Activated CD8-positive, alpha-beta memory T cell treated with anti-CD3 and anti-CD28 coated beads, Interleukin-2, amount 50 U/mL, for 24 hours (primary cell): ENCODE data around the gene EPOP.

Source experiments
- DNase-seq: peaks from one replicate; pipeline ENCODE4 v3.0.0-alpha.2; 2020; ENCODE audit errors: extremely low read depth

EPOP gene

GRCh38 chr17:38674014-38674748, 576 bp downstream of the EPOP start:
- no peak for DNase-seq

- DNase-seq, result no peak
Measured at GRCh38 chr17:38673707-38674013, 1.1 kb downstream of the EPOP start.

DNA sequence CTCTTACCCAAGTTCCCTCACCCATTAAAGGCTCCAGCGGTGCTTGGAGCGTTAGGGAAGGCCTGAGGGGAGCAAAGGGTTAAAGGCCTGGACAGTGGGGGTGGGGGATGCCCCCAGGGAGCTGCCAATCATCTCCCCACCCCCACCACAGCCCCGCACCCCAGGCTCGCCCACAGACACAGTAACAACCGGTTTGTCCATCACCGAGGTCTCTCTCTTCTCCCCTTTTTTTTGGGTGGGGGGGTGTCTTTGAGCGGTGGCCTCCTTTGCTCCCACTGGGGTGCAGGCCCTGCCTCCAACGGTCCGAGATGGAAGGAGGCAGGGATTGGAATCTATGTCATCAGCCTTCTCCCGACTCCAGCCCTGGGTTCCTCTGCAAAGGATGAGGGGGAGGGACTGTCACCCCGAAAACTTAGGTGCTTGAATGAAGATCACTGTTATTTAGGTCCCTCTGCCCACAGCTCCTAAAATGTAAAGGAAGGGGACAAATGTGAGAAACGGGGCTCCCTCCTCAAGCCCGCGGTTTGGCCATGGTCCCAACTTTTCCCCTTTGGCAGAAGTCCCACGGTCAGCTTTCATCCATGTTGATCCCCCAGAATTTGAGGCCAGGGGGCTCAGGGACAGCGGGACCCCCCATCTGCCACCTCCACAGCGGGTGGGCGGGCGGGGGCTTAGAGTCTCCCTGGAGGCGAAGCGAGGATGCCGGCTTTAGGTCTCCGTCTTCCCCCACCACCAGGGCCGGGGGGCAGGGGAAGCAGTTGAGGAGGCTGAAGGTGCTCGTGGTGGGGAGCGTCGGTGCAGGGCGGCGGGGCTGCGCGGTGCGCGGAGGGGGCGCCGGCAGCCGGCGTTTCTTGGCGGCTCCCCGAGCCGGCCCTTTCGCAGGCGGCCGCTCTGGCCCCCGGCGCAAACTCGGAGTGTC, 1.7 kb downstream of the EPOP start:
- DNase-seq, result no peak

GRCh38 chr17:38671939-38672720, 2.6 kb downstream of the EPOP start:
- no peak for DNase-seq

- DNase-seq, result no peak
Measured at GRCh38 chr17:38669520-38669919, 5.2 kb downstream of the EPOP start.

DNA sequence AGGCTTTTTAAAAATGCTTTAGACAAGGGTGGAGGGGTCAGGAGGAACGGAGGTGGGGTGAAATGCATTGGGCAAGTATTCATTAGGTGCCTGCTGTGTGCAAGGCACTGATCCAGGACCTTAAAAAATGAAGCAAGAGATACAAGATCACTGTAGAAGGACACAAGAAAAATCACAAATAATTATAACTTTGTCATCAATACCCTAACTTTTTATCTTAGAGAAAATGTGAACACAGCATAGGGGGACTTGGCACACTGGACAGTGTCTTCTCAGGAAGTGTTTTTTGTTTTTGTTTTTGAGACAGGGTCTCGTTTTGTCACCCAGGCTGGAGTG, 7.0 kb downstream of the EPOP start:
- no peak for DNase-seq

- no peak for DNase-seq
Measured at GRCh38 chr17:38667099-38667786, 7.5 kb downstream of the EPOP start.

GRCh38 chr17:38663964-38664644, 10.7 kb downstream of the EPOP start:
- no peak for DNase-seq

DNA sequence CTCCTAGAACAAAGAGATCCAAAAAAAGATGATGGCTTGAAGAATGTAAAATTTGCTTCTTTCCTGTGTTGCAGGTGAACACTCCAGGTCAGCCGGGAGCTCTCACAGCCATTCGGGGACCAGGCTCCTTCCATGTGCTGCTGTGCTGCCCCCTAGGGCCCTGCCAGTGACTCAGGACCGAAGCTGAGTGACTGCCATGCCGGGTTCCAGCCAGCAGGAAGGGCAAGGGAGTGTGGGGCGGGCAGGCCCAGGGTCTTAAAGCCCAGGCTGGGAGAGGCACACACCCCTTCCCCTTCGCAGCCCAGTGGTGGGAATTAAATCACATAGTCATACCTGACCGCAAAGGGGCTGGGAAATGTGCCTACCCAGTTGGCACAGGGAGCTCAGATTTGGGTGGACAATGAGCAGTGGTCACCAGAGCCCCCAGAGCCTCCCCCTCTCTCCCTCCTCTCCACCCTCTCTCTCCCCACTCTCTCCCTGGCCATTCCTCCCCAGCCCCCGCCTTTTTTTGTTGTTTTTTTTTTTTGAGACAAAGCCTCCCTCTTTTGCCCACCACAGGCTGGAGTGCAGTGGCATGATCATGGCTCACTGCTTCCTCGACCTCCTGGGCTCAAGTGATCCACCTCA, 11.5 kb downstream of the EPOP start:
- no peak for DNase-seq

DNA sequence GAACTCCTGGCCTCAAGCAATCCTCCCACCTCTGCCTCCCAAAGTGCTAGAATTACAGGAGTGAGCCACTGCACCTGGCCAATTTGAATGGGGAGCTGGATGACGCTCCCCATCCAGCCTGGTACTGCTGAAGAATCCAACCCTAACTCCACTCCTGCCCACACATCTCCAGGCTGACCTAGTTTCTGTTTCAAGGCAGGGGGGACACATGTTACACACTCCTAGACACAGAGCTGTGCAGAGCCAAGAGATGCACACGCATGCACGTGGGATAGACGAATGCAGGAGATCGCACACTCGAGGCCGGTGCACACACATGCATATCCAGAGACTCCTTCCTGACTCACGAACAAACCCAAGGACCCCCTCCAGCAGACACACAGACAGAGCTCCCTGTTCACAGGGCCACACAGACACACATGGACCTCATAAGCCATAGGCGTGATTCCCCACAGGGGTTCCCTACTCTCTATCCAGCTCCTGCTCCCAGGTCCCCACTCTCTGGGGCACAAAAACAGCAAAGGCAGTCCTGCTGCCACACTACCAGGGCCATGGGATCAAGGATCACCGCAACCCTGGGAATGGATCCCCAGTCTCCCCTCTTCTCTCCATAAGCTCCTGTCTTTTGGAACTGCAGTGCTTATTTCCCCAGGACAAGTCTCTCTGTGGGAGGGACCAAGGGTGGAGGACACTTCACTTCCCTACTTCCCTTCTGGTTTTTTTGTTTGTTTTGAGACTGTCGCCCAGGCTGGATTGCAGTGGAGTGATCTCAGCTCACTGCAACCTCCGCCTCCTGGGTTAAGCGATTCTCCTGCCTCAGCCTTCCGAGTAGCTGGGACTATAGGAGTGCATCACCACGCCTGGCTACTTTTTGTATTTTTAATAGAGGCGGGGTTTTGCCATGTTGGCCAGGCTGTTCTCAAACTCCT, 14.4 kb downstream of the EPOP start:
- no peak for DNase-seq

DNA sequence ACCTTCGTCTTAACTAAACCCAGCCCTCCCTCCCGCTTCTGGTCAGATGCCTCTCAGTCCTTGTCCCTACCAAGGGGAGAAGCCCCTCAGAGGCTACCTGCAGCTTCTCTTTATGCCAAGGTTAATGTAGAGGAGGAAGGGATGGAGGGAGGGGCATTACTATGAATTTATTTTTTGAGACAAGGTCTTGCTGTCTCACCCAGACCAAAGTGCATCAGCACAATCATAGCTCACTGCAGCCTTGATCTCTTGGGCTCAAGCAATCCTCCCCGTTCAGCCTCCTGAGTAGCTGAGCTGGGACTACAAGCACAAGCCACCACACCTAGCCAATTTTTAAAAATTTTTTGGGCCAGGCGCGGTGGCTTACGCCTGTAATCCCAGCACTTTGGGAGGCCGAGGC, 15.3 kb downstream of the EPOP start:
- DNase-seq, result no peak

DNA sequence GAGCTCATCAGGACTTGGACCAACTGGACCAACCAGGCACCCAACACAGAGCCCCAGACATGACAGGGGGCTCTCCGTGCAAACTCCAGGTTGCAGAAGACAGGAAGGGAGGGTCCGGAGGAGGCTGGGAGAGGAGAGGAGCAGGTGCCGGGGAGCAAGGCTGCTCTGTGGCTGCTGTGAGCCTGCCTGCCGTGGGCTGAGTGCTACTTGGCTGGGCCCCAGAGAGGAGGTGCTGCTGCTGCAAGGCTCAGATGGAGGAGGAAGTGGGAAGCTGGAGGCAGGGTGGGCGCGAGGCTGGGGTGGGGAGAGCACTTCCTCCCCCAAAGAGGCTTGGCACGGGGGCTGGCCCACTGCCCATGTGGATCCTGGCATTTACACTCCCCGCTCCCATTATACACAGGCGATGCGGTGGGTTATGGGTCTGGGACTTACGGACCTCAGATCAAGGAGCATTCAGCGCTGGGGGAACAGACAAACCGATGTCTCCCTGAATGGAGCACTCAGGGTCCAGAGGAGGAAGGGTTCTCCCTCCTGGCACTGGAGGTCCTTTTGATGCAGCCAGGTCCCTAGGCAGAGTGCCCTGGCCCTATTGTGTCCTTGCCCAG, 15.9 kb downstream of the EPOP start:
- no peak for DNase-seq

- DNase-seq, result no peak
Measured at GRCh38 chr17:38657824-38658740, 16.7 kb downstream of the EPOP start.

DNA sequence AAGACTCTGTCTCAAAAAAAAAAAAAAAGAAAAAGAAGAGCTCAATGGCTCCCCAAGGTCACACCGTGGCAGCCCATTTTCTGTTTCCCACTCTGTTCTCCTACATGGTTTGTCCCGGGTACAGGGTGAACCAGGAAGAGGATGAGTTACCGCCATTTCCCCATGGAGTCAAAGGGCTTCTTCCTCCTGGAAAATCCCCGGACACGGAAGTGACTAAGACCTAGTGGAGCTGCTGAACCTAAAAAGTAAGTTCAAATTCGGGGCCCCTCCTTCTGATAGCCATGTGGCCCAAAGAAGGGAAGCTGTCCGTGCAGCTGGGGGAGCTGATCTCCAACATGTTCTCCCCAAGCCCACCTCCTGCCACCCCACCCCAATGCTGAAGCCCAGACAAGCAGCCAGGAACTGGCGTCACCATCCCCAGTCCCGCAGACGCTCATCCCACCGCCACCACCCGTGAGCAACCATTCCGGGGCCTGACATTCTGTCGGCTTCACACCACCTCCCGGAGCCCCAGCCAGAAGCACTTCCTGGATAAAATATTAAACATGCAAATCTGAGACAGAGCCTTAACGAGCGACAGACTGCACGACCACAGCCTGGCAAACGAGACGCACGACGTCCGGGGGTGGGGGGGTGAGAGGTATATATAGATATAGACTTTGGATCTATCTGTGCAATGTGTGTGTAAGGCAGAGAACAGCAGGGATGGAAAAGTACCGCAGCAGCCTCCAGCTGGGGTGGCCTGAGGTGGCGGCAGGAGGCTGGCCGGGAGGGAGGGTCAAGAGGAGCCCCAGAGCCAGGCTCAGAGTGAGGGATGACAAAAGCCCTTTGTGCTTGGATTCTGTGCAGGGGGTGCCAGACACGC, 17.6 kb downstream of the EPOP start:
- DNase-seq, result no peak

DNA sequence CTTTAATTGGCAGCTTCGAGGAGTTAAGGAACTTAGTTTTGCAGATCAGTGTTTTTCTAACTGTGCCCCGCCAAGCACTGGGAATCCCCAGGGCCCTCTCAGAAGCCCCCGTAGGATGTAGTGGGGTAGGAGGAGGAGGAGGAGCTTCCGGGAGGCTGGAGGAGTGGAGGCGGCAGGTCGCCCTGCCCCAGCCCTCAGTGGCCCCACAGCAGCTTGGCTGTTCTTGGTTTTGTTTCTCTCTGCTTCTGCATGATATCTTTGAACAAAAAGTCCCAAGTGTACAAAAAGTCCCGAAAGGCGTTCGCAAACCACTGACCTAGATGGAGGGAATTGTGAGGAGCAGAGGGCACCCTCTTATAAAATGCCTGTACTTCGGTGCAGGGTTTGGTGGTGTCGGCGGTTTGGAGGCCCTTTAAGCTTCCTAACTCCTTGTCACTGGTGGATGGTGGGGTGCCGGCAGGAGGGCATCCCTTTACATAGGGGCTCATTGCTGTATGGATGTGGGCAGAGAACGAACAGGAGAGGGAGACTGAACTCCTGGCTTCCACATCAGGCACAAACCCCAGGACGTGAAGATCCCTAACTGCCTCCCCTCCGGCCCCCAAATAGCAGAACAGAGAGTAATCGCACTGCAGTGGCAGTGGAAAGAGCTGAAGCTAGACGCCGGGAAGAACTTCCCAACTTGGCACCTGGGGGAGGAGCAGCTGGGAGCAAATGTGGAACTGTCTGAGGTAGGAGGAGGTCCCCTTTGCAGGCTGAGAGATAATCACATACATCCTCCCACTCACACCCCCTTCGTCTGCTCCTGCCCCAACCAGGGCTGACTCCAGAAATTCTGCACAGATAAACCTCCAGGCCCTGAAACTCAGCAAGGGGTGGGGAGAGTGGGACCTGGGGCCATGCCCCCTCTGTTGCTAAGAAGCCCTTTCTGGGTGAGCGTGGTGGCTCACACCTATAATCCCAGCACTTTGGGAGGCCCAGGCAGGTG, 20.1 kb downstream of the EPOP start:
- DNase-seq, result no peak

- no peak for DNase-seq
Measured at GRCh38 chr17:38653679-38654078, 21.1 kb downstream of the EPOP start.
